Measurements from ENCODE around the gene C1orf53. TPM values are rescaled to one million over a fixed set of nuclear protein-coding genes. Genes with fewer than 3 reads are reported as not detected.
"Not testable (repeated sequence)": the region's sequence is repeated elsewhere in the genome, so short reads cannot be mapped to it uniquely, and the experiment has no call there.

Gene C1orf53
- total RNA-seq, 1 experiment from 2014 or later: 7.2 TPM

GRCh38 chr1:197937892-197938291, 35.5 kb downstream of the C1orf53 start:
- TF ChIP-seq SIN3A (IDR thresholded peaks at IDR 0.05; ENCODE audit: borderline replicate concordance, insufficient read depth, low read depth, low read length) (no peak), CTCF (IDR thresholded peaks at IDR 0.05) (no peak), POLR2AphosphoS5 (IDR thresholded peaks at IDR 0.05; ENCODE audit: low read depth, low read length) (no peak), REST (IDR thresholded peaks at IDR 0.05; ENCODE audit: insufficient read depth in 1 of 2, low read depth in 2 of 2, low read length in 1 of 2) (no peak), TCF7L2 (IDR thresholded peaks at IDR 0.05; ENCODE audit: low read depth, low read length) (no peak)
- in situ Hi-C loops (cut with HindIII; ENCODE audit: low pct_unique_long_range_greater_than_20kb, low sequenced_read_pairs): no loop called here
- no peak for ATAC-seq
- no TSS peak for BruUV-seq (replicated peaks)
- CTCF ChIA-PET: no interaction called here
- no peaks in the 10 kb centered on the region for H3K4me1 ChIP-seq (ENCODE audit: control insufficient read depth, insufficient read depth, low read length)
- POLR2A ChIA-PET: no interaction called here
- no peaks in the 10 kb centered on the region for H3K9me3 ChIP-seq (ENCODE audit: control insufficient read depth, insufficient read depth, low read depth, low read length)
- H3K4me3 ChIP-seq (ENCODE audit: low read depth in 2 of 2, low read length in 2 of 2): no peak overlapping the region
- intact Hi-C loops (cut with micrococcal nuclease; ENCODE audit: unreplicated experiment): loop anchor here (10.0 kb wide), 1 partner anchor 747 kb away; no protein-coding TSS in a partner anchor
- DNase-seq (ENCODE audit: low read depth, low spot score): no peak
- no peaks in the 10 kb centered on the region for H3K27me3 ChIP-seq (ENCODE audit: control insufficient read depth, insufficient read depth, low read length)
- H3K27ac ChIP-seq (ENCODE audit: low read length): no peak overlapping the region
- no peaks in the 10 kb centered on the region for H3K36me3 ChIP-seq (ENCODE audit: control insufficient read depth, insufficient read depth, low read length)

- ATAC-seq; H3K36me3 ChIP-seq (ENCODE audit: control insufficient read depth, insufficient read depth, low read length); POLR2A ChIA-PET; BruUV-seq (replicated peaks); H3K9me3 ChIP-seq (ENCODE audit: control insufficient read depth, insufficient read depth, low read depth, low read length); DNase-seq (ENCODE audit: low read depth, low spot score); H3K27ac ChIP-seq (ENCODE audit: low read length); H3K4me3 ChIP-seq (ENCODE audit: low read depth in 2 of 2, low read length in 2 of 2); CTCF ChIA-PET; H3K4me1 ChIP-seq (ENCODE audit: control insufficient read depth, insufficient read depth, low read length); H3K27me3 ChIP-seq (ENCODE audit: control insufficient read depth, insufficient read depth, low read length); in situ Hi-C loops (cut with HindIII; ENCODE audit: low pct_unique_long_range_greater_than_20kb, low sequenced_read_pairs): not testable (repeated sequence)
- intact Hi-C loops (cut with micrococcal nuclease; ENCODE audit: unreplicated experiment): loop anchor here (10.0 kb wide), 1 partner anchor 745 kb away; no protein-coding TSS in a partner anchor
Observed at GRCh38 chr1:197939159-197939980, 36.9 kb downstream of the C1orf53 start.

- ATAC-seq: no peak
Observed at GRCh38 chr1:197942042-197942441, 39.6 kb downstream of the C1orf53 start.

More at GRCh38 chr1:197942042-197942441, 39.6 kb downstream of the C1orf53 start:
- intact Hi-C loops (cut with micrococcal nuclease; ENCODE audit: unreplicated experiment): no loop called here
- Histone ChIP-seq H3K36me3 (ENCODE audit: control insufficient read depth, insufficient read depth, low read length) (no peaks in the 10 kb centered on the region), H3K4me1 (ENCODE audit: control insufficient read depth, insufficient read depth, low read length) (no peaks in the 10 kb centered on the region), H3K27ac (ENCODE audit: low read length) (no peak overlapping the region), H3K9me3 (ENCODE audit: control insufficient read depth, insufficient read depth, low read depth, low read length) (no peaks in the 10 kb centered on the region), H3K4me3 (ENCODE audit: low read depth in 2 of 2, low read length in 2 of 2) (no peak overlapping the region), H3K27me3 (ENCODE audit: control insufficient read depth, insufficient read depth, low read length) (no peaks in the 10 kb centered on the region)
- ChIA-PET POLR2A (no interaction called here), CTCF (no interaction called here)
- DNase-seq (ENCODE audit: low read depth, low spot score): no peak
- in situ Hi-C loops (cut with HindIII; ENCODE audit: low pct_unique_long_range_greater_than_20kb, low sequenced_read_pairs): no loop called here
- TF ChIP-seq CTCF (IDR thresholded peaks at IDR 0.05): no peak
- no TSS peak for BruUV-seq (replicated peaks)
